ENCODE measurements around the gene NFATC2.

Gene NFATC2

DNA sequence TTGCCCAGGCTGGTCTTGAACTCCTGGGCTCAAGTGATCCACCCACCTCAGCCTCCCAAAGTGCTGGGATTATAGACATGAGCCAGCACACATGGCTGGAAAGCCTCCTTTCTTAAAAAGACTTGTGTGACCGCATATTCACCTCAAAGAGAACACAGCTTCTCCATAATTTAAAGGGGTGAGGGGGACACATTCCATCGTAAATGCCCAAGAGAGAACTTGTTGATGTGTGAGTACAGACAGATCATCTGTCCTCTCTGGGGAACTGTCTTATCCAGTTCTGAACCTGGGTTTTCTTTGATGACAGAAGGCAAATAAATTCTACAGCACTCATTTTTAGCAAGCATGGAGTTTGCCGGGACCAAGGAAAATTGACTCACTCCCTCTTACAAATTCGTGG is 47.2 kb downstream of the NFATC2 start:
- no peak overlapping the region for H3K4me3 ChIP-seq (ENCODE audit: low read length)
- no peak for TF ChIP-seq ZNF274 (IDR thresholded peaks at IDR 0.05; ENCODE audit: low read depth, low read length)

- TF ChIP-seq ZNF274 (IDR thresholded peaks at IDR 0.05; ENCODE audit: low read depth, low read length): no peak
- H3K4me3 ChIP-seq (ENCODE audit: low read length): no peak overlapping the region
These were observed 48.0 kb downstream of the NFATC2 start for GRCh38 chr20:51494241-51495110.

DNA sequence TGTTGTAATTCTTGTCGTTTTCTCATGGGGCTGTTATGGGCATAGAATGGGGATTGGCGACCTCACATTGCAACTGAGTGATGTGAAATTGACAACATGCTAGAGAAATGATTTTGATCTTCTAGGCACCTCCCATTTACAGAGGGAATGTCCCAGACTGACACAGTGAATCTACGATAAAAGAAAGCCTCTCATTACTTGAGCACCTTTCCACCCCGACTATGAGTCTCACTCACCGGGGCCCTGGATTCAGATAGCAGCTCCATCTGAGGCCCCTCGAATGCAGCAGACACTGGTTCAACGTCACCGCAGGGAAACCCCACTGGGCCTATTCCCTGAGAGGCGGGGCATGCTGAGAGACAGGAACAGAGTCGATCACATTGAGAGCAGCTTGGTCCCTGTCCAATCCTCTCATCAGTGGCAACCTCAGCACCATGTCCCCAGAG is 49.1 kb downstream of the NFATC2 start:
- no peak for TF ChIP-seq ZNF274 (IDR thresholded peaks at IDR 0.05; ENCODE audit: low read depth, low read length)

GRCh38 chr20:51492167-51493092 is 50.1 kb downstream of the NFATC2 start:
- H3K4me3 ChIP-seq (ENCODE audit: low read length): no peak overlapping the region
- no peak for TF ChIP-seq ZNF274 (IDR thresholded peaks at IDR 0.05; ENCODE audit: low read depth, low read length)

More for the DNA sequence above, 49.1 kb downstream of the NFATC2 start:
- no peak overlapping the region for H3K4me3 ChIP-seq (ENCODE audit: low read length)

- H3K4me3 ChIP-seq (ENCODE audit: low read length): no peak overlapping the region
- TF ChIP-seq ZNF274 (IDR thresholded peaks at IDR 0.05; ENCODE audit: low read depth, low read length): no peak
These were observed 51.1 kb downstream of the NFATC2 start for GRCh38 chr20:51491393-51491792.

- H3K4me3 ChIP-seq (ENCODE audit: low read length): no peak overlapping the region
- no peak for TF ChIP-seq ZNF274 (IDR thresholded peaks at IDR 0.05; ENCODE audit: low read depth, low read length)
These were observed 51.9 kb downstream of the NFATC2 start for GRCh38 chr20:51490635-51491034.

- H3K4me3 ChIP-seq (ENCODE audit: low read length): no peak overlapping the region
- no peak for TF ChIP-seq ZNF274 (IDR thresholded peaks at IDR 0.05; ENCODE audit: low read depth, low read length)
These were observed 52.9 kb downstream of the NFATC2 start for GRCh38 chr20:51489611-51490010.

DNA sequence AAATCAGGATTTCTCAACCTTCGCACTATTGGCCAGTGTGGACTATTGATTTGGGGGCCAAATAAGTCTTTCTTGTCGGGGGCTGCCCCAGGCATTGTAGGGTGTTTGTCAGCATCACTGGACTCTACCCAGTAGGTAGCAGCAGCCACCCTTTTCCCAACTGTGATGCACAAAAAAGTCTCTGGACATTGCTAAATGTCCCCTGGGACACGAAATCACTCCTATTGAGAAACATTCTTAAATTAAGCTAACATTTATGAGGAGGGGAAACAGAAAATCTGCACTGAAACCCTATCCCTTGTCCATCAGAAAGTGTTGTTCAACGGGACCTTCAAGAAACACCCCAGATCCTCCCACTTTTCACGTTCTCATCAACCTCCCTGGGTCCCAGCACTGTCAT is 54.2 kb downstream of the NFATC2 start:
- no peak overlapping the region for H3K4me3 ChIP-seq (ENCODE audit: low read length)
- no peak for TF ChIP-seq ZNF274 (IDR thresholded peaks at IDR 0.05; ENCODE audit: low read depth, low read length)

DNA sequence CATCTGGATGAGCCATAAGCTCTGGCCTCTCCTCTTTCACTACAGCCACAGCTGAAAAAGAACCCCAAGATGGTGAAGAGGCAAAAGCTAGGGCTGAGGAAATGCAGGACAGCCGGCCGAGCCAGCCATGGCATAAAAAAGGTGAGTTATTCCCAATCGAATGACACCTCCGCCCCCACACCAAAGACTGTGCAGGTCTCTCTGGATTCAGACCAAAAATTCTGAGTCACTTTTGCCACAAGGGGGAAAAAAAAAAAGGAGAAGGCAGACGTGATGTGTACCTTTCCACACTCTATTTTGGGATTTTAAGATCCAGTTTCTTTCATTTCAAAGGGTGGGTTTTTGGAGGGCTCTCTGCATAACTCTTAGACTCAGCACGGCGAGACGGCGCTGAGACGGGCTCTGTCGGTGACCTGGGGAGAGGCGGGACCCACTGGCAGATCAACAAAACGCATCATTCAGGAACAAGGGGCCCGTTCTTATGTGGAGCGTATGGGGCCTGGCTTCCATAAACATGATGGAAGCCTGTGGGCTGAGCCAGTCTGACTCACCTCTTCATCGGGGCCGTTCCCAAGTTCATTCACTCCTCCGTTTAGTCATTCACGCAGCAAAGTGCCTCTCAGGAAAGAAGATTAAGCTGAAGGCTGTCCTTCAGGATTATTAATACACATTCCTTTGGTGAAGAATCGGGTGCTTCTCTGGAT is 54.8 kb downstream of the NFATC2 start:
- no peak overlapping the region for H3K4me3 ChIP-seq (ENCODE audit: low read length)
- no peak for TF ChIP-seq ZNF274 (IDR thresholded peaks at IDR 0.05; ENCODE audit: low read depth, low read length)

- no peak overlapping the region for H3K4me3 ChIP-seq (ENCODE audit: low read length)
- no peak for TF ChIP-seq ZNF274 (IDR thresholded peaks at IDR 0.05; ENCODE audit: low read depth, low read length)
These were observed 55.4 kb downstream of the NFATC2 start for GRCh38 chr20:51487076-51487475.

DNA sequence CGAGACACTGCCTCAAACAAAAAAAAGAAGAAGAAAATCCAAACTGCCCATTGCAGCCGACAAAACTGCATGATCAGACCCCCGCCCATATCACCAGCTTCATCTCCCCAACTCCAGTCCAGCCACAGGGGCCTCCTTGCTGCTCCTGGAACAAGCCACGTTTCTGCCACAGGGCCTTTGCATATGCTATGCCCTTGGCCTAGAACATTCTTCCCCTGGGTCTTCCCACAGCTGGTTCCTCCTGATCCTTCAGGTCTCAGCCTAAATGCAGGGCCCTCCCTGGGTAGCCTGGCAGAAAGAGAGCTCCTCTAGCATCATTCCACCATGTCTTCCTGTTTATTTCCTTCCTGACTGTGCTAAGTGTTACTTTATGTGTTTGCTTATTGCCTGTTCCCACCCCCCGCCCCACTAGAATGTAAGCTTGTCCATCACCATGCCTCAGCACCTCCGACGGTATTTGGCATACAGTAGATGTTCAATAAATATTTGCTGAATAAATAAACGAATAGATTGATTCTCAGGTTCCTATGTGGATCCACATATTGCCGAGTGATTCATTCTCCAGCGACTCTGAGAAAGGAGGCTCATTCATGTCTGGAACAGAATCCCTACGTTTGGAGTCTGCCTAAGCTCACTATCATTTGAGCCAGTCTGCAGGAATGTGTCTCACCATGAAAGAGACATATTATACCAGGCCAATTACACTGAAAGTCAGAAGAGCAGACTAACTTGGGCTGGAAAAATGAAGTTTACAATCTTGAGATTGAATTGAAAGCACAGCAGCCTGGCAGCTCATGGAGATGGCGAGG is 56.1 kb downstream of the NFATC2 start:
- no peak overlapping the region for H3K4me3 ChIP-seq (ENCODE audit: low read length)
- TF ChIP-seq ZNF274 (IDR thresholded peaks at IDR 0.05; ENCODE audit: low read depth, low read length): no peak

- H3K4me3 ChIP-seq (ENCODE audit: low read length): no peak overlapping the region
- no peak for TF ChIP-seq ZNF274 (IDR thresholded peaks at IDR 0.05; ENCODE audit: low read depth, low read length)
These were observed 57.7 kb downstream of the NFATC2 start for GRCh38 chr20:51484831-51485230.

- no peak for TF ChIP-seq ZNF274 (IDR thresholded peaks at IDR 0.05; ENCODE audit: low read depth, low read length)
- no peak overlapping the region for H3K4me3 ChIP-seq (ENCODE audit: low read length)
These were observed 58.2 kb downstream of the NFATC2 start for GRCh38 chr20:51484141-51484815.

Measured in GM08714 (cell line).